Kidney epithelial cell (primary cell): ENCODE measurements around the gene SLC25A41. TPM values are rescaled to one million over a fixed set of nuclear protein-coding genes. Genes with fewer than 3 reads are reported as not detected.

Source experiments
- DNase-seq: peaks from one replicate; pipeline ENCODE4 v3.0.0-alpha.2; 2010; ENCODE audit warnings: low read depth
- H3K27me3 ChIP-seq: 2 replicates; pipeline ENCODE4 v1.6.0; 2011; ENCODE audit warnings: low read length; ENCODE audit not compliant: control insufficient read depth, insufficient read depth
- H3K36me3 ChIP-seq: 2 replicates; pipeline ENCODE4 v1.5.1; 2011; ENCODE audit warnings: low read length; ENCODE audit not compliant: control insufficient read depth, insufficient read depth
- H3K4me3 ChIP-seq: 2 replicates; pipeline ENCODE4 v1.5.1; 2011; ENCODE audit warnings: low read depth, mild to moderate bottlenecking, control low read depth, low read length
- CTCF ChIP-seq: IDR thresholded peaks from 2 replicates; pipeline ENCODE4 v1.5.1; 2011; ENCODE audit warnings: mild to moderate bottlenecking, moderate library complexity, low read length, control low read depth, inconsistent platforms; ENCODE audit not compliant: insufficient read depth, poor library complexity, severe bottlenecking
- total RNA-seq: library from RNA; depleted of rRNA; stranded (reverse); fragments of >200 nt; gene quantifications from 2 replicates; pipeline ENCODE4 v1.2.3, GENCODE V29; 2015

SLC25A41 gene
- total RNA-seq, 1 donor from 2014 or later: not detected

DNA sequence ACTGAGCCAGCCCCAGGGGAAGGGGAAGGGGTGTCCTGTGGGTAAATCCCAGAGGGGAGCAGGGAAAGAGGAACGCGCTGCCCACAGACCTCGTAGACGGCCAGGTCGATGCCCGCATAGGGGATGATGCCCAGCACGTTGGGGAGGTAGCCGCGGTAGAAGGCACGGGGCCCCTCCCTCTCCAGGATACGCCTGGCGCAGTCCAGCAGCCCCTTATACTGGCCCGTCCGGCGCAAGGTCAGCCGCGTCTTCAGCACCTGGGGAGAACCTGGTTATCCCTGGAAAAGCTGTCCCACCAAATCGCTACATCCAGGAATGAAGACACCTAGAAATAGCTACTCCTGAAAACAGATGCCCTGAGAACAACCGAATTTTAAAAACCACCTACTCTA lies 18.7 kb upstream of the SLC25A41 start:
- Histone ChIP-seq H3K4me3 (no peak overlapping the region), H3K27me3 (no peaks in the 10 kb centered on the region), H3K36me3 (peaks cover 2% of the 10 kb centered on the region)
- DNase-seq: no peak
- TF ChIP-seq CTCF: no peak

GRCh38 chr19:6451583-6452222 lies 18.1 kb upstream of the SLC25A41 start:
- DNase-seq: no peak
- peaks cover 2% of the 10 kb centered on the region for H3K36me3 ChIP-seq
- H3K27me3 ChIP-seq: no peaks in the 10 kb centered on the region
- TF ChIP-seq CTCF: no peak
- no peak overlapping the region for H3K4me3 ChIP-seq

GRCh38 chr19:6450166-6450565 lies 16.6 kb upstream of the SLC25A41 start:
- no peak for TF ChIP-seq CTCF
- no peak for DNase-seq
- no peak overlapping the region for H3K4me3 ChIP-seq
- H3K36me3 ChIP-seq: peaks cover 2% of the 10 kb centered on the region
- H3K27me3 ChIP-seq: no peaks in the 10 kb centered on the region

- Histone ChIP-seq H3K27me3 (no peaks in the 10 kb centered on the region), H3K36me3 (no peaks in the 10 kb centered on the region), H3K4me3 (no peak overlapping the region)
- DNase-seq: no peak
- no peak for TF ChIP-seq CTCF
These were observed 14.5 kb upstream of the SLC25A41 start for GRCh38 chr19:6448045-6448444.

GRCh38 chr19:6446452-6446851 lies 12.9 kb upstream of the SLC25A41 start:
- no peak for TF ChIP-seq CTCF
- Histone ChIP-seq H3K27me3 (no peaks in the 10 kb centered on the region), H3K36me3 (no peaks in the 10 kb centered on the region), H3K4me3 (no peak overlapping the region)
- no peak for DNase-seq

DNA sequence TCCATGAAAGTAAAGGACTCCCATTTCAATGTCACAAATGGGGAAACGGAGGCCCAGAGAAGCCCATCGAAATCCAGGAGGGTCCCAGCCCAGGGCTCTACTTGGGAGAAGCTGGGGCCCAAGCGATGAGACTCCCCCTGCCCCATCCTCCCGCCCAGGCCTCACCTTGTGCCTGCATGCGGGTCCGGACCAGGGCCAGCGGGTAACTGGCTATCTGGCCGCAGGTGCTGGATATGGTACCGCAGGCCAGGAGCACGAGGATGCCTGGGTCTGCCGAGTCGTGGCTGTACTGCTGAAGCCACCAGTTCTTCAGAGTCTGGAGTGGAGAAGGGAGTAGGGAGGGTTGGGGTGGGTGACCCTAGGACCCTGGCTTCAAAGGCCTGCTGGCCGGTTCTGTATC lies 10.4 kb upstream of the SLC25A41 start:
- peaks cover under 1% of the 10 kb centered on the region for H3K27me3 ChIP-seq
- no peak for DNase-seq
- no peak overlapping the region for H3K4me3 ChIP-seq
- no peaks in the 10 kb centered on the region for H3K36me3 ChIP-seq
- TF ChIP-seq CTCF: no peak
